A172 (cell line): Measurements from ENCODE around the gene HEBP2. TPM values are rescaled to one million over a fixed set of nuclear protein-coding genes. Genes with fewer than 3 reads are reported as not detected.
A peak's percentile ranks its signal among the peaks of the same experiment; 100 is the strongest.
"Not testable (repeated sequence)": the region's sequence is repeated elsewhere in the genome, so short reads cannot be mapped to it uniquely, and the experiment has no call there.

Experiments used
- DNase-seq: peaks from one replicate; pipeline ENCODE4 v3.0.0-alpha.2; 2015; ENCODE audit warnings: low spot score
- total RNA-seq: library from RNA; depleted of rRNA; stranded (reverse); fragments of >200 nt; shearing (Covaris generic); gene quantifications from 2 replicates; pipeline ENCODE4 v1.2.3, GENCODE V29; 2014; rRNA removed

The HEBP2 gene, protein sequence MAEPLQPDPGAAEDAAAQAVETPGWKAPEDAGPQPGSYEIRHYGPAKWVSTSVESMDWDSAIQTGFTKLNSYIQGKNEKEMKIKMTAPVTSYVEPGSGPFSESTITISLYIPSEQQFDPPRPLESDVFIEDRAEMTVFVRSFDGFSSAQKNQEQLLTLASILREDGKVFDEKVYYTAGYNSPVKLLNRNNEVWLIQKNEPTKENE
- total RNA-seq: 33.4 and 46.5 TPM in 2 replicates

DNA sequence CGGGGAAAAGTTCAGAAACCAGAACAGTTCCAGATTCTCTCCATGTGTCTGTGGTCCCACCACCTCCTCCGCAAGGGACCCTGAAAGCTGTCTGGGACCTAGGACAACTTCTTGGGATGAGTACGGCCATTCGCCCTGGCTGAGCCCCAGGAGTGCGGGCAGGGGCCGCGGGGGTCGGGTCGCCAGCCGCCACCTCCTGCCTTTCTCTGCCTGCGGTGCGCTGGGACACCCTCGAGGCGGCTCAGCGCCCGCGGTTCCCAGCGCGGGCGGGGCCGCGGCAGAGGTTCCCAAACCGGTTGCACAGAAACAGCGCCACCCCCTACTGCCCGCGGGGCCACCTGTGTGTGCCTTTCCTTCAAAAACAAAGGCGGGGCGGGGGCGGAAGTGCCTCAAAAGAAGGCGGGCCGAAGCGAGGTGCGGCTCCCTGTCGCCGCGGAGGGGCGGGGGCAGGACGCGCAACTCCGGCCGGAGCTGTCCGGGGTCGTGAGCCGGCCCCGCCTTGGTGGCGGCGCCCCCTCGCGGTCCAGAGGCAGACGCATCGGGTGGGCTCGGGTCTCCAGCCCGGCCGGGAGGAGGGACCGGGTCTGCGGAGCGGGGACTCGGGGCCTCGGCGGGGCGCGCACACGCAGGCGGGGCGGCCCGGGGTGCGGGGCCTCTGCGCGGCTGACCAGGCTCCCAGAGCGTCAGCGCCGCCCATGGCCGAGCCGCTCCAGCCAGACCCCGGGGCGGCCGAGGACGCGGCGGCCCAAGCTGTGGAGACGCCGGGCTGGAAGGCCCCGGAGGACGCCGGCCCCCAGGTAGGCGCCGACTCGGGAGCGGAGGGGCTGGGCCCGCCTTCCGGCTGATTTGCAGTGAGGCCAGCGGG lies at the start of gene HEBP2:
Gene HEBP2 (plus strand): TSS at position 423 of the 865 bp plus-strand sequence. CDS start 273 bp downstream, at position 696.
- peak; percentile 81 for DNase-seq

DNA sequence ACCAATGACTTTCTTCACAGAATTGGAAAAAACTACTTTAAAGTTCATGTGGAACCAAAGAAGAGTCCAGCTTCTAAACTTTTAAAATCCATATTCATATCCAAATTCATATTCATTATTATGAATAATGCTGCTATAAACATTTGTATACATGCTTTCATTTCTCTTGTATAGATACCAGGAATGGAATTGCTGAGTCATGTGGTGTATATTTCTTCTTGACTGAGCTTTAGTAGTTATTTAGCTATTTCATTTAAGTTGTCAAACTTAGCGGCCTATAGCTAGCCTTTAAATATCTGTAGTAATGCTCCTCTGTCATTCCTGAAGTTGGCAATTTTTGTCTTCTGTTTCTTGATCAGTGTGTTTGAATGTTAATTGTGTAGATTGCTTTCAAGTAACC lies 46.1 kb upstream of the HEBP2 start:
- DNase-seq: no peak

DNA sequence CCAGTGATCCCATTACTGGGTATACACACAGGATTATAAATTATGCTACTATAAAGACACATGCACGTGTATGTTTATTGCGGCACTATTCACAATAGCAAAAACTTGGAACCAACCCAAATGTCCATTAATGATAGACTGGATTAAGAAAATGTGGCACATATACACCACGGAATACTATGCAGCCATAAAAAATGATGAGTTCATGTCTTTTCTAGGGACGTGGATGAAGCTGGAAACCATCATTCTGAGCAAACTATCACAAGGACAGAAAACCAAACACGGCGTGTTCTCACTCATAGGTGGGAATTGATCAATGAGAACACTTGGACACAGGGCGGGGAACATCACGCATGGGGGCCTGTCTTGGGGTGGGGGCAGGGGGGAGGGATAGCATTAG lies 35.3 kb upstream of the HEBP2 start:
- not testable (repeated sequence) for DNase-seq

DNA sequence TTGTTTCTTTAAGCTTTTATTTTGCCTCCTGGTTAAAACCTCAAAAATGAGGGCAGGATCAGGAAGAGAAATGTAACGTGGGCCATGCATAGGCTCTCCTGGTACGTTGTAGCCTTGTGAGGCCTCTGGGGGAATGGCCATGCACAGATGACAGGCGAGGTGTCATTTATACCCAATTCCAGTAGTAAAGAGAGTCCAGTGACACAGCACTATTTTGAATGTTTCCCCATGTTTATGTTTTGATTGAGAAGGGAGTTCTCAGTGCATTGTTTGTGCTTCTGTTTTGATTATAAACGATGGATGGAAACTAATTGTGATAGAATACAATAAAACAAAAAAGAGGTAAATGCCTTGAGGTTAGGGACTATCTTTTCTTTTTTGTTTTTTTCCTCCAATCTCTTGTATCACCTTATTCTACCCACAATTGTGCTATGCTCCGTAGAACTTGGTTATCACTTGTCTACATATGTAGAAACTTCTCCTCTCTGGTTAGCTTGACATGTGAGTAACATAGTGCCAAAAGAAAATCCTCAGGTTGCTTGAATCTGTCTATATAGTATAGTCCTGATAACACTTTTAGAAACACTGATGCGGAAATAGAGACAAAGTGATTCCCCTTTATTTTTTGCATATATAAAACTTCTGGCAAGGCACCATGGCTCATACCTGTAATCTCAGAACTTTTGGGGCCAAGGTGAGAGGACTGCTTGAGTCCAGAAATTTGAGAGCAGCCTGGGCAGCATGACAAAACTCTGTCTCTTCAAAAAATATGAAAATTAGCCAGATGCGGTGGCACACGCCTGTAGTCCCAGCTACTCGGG lies 33.2 kb upstream of the HEBP2 start:
- DNase-seq: no peak

DNA sequence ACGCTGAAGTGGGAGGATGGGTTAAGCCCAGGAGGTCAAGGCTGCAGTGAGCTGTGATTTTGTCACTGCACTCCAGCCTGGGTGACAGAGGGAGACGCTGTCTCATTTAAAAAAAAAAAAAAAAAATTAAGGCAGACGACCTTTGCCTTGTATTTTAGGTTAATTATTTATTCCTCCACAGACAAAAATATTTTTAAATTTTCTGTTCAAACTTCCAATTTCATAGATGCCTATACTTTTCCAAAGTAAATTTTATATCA lies 32.6 kb upstream of the HEBP2 start:
- DNase-seq: no peak

DNA sequence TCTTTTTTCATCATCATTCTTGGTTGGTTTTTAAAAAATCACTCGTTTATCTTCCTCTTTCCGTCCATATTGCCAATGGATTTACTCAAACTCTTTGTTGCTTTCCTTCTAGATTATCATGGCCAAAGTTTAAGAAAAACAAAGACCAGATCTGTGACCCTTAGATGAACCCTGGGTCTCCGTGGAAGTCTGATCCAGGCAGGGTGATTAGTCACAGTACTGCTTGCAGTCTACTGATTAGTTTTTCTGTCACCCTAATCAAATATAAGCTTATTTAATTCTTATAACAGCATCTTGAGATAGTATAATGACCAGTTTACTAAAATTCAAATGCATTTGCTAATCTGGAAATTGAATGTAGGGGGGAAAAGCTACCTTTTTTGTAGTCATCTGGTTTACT lies 32.3 kb upstream of the HEBP2 start:
- DNase-seq: no peak

DNA sequence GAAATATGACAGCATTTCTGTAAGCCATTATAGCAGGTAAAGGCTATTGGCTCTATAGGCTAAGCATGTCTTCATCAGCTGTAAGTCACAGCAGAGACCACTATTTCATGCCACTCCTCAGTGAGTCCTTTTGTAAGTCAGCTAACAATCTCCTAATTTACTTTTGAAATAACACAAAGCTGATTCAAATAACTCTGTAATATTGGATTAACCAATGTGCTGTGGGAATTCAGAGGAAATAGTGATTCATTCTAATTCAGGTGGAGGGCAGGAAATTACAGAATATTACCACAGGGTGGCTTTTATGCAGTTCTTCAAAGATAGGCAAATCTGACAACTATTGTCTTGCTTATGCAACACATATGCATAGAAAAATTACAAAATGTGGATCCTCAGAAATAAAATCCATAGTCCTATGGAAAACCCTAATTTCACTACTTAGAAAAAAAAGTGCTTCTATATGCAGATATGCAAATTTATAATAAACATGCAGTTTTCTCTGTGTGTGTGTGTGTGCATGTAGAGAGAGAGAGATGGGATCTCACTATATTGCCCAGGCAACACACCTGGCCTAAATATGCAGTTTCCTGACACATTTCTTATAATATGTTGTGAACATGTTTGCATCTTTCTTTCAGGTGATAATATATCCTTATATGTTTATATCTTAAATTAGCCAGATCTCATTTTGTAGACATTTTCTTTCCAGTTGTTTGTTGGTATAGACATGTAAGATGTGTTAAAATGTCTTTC lies 31.1 kb upstream of the HEBP2 start:
- DNase-seq: peak; percentile 14

DNA sequence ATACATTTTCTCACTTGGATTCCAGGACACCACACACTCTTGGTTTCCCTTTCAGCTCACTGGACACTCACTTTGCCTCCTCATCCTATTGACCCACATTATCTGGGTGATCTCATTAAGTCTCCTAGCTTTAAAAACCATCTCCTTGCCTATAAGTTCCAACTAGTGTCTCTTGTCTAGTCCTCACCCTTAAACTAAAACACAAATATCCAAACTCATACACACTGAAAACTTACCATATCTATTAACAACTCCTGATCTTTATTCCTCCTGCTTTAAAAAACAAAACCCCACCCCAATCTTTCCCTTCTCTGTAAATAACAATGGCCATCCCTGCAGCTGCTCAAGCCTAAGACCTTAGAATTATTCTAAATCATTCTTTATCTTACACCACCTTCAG lies 29.8 kb upstream of the HEBP2 start:
- no peak for DNase-seq

DNA sequence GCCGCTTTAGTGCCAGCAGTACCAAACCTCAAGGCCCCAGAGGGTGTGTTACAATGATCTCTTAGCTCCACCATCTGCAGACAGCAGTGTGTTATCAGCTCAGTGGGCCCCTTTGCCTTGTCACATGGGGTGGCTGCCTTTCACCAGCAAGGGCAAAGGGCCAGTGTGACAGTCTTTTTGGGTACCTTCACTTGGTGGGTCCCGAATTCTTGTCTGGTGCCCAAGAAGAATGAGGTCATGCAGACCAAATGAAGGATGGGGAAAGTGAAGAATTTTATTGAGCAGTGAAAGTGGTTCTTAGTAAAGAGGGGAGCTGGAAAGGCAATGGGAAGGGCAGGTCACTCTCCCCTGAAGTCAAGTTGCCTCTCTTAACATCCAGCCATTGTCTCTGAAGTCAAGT lies 29.2 kb upstream of the HEBP2 start:
- DNase-seq: no peak

DNA sequence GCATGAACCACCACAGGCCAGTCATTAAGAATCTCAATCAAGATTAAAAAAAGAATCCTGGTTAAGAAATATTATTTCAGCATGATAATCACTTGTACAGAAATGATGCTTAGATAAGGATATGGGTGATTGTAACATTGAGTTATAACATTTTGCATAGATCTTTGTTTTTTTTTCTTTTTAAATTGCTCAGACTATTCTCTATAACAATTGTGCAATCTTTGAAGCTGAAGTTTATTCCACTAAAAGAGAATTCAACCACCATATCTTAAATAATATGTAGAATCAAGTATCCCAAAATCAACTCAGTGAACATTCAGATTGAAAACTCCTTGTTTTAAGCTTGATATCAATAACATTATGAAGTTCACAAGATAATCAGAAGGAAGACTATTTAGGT lies 27.0 kb upstream of the HEBP2 start:
- DNase-seq: no peak

DNA sequence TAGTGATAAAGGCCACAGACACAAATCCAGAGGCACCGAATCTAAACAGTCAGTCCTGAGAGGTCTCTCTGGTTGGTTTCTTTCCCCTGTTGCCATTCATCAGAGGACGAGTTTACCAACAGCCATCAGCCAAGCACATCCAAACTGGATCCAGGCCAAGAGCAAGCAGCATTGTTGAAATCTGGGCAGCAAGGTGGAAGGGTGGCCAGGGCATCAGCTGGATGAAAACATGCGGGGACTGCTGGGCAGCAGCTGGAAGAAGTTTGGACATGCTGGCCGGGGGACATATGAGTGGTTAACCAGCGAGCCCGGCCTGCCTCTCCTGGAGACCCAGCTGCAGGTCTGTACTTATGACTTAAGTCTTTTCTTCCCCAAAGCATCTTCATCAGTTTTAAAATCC lies 26.2 kb upstream of the HEBP2 start, which contains the start of gene SMIM28:
Gene SMIM28 (plus strand): TSS at position 62 of the 400 bp plus-strand sequence. CDS start 168 bp downstream, at position 230.
- no peak for DNase-seq

DNA sequence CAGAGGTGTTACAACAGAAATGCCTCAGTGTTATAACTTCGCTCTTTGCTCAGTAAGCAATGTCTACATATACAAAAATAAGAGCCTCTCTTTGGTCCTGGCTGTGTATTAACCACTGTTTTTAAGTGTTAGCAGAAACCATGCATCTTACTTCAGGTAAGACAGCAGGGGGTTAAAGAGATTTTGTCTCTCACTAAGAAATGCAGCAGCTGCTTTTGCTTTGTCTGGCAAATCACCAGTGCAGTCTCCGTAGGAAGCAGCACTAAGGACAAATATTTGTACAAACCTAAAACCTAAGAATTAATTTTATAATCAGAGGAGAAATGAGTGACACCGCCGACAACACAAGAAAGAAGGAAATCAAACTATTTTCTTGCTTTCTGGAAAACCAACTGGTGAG lies 25.6 kb upstream of the HEBP2 start:
- no peak for DNase-seq

DNA sequence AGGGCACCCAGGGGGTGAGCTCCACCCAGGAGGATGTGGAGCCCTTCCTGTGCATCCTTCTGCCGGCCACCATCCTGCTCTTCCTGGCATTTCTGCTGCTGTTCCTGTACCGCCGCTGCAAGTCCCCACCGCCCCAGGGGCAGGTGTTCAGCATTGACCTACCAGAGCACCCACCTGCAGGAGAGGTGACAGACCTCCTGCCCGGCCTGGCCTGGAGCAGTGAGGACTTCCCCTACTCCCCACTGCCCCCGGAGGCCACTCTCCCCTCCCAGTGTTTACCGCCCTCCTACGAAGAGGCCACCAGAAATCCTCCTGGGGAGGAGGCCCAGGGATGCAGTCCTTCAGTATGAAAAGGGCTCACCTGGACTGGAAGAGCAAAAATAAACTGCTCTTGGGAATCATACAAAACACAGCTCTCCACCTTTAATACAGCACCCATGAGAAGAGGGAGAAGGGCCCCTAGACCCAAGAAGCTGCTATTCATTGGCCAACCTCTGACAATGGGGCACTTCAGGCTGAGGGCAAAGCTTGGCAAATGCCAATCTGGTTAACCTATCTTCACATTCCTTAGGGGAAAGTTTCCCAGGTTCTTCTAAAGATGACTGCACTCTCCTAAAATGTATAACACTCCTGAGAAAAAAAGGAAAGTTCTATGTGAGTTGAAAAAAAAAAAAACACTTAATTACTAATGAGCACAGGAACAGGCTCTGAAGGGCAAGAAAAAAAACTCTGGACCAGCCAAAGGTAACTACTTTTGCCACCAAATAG lies 21.3 kb upstream of the HEBP2 start:
- DNase-seq: no peak

DNA sequence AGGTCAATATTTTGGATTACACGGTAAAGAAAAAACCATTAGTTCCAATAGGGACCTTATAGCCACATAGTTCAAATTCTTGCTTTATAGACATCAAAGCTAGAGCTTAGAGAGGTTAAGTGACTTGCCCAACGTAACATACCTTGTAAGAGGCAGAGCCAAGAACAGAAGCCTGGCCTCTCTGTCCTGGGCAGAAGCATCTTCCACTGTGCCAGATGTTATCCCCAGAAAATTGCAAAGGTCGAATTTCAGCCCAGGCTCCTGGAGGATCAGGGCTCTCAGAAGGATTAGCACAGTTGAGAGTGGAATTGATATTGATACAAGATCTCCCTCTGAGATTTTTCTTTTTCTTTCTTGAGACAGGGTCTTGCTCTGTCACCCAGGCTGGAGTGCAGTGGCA lies 20.2 kb upstream of the HEBP2 start:
- no peak for DNase-seq

DNA sequence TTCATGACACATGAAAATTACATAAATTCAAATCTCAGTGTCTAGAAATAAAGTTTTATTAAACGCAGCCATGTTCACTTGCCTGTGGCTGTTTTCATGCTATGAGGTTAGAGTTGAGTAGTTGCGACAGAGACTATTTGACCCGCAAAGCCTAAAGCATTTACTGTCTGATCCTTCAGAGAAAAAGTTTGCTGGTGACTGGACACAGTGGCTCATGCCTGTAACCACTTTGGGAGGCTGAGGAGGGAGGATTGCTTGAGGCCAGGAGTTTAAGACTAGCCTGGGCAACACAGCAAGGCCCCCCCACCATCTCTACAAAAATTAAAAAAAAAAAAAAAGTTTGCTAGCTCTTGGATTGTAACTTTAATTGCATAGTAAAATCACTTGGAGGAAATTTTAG lies 17.1 kb upstream of the HEBP2 start:
- DNase-seq: no peak

DNA sequence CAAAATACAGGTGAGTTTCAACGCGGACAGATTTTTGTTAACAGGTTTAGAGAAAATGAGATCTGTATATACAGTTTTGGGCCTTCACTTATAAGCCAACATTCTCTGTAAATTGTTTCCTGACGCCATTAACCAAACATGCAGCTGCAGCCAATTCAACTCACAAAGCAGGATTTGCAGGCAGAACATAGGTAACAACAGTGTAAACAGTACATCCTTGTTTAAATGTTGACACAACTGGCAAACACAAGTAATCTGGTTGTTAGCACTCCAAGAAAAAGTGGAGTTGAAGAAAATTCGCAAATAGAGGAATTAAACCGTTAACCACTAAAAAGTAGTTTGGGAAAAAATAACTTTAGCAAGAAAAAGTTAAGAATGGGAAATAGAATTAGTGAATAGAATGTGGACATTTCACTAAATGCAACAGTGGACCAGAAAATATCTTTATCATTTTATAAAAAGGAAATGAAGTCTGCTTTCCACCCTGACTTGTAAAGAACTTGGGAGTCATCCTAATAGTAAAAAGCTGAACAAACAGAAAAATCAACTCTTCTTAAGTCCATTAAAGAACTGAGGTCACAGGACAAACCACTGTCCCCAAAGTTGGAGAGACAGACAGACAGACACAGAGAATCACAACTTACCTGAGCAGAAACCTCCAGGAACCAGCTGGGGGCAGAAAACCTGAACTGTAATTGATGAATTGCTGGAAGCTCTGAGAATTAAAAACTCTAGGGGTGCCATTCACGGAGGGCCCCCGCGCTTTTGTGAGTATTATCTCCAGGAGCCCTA lies 16.2 kb upstream of the HEBP2 start:
- DNase-seq: no peak

DNA sequence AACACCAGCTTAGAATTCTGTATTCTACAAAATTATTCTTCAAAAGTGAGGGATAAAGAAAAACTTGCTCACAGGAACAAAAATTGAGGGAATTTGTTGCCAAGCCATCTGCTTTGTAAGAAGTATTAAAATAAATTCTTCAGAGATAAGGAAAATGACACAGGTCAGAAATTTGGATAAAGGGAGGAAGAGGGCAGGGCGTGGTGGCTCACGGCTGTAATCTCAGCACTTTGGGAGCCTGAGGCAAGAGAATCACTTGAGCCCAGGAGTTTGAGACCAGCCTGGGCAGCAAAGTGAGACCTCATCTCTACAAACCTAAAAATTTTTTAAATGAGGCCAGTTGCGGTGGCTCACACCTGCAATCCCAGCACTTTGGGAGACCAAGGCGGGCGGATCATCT lies 14.5 kb upstream of the HEBP2 start:
- no peak for DNase-seq

DNA sequence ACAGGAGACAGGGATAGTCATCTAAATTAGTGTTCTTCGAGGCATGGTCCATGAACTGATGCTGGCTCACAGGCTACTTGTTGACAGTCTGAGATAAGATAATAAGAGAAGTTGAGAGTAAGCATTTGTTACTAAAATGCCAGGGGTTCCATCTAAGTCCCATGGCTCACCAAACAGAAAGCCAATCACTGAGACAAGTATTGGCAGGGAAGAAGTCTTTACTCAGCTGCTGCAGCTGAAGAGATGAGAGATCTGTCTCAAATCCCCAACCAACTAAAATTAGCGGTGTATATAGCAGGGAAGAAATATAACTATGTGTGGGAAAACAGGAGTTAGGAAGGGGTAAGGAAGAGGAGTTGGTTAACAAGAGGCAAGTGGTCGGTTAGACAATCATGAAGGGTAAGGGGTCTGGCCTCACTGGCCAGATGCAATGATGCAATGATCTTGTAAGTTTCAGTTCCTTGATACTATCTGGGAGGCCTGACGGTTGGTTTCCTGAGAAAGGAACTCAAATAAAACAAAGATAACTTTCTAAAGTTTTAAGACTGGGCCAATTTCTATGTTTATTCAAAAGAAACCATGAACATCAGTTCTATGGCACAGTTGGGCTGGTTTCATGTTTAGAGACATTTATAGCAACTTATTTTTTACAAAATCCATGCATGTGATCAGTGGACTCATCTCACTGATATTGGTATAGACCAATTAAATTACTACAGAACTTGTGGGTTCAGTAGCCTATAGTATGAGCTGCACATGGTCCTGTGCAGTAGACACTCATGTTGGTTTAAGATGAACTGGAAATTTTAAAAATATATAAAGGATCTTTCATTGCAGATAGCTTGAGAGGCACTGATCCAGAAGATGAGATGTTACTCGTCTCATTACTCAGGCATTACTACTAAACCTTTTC lies 9.9 kb upstream of the HEBP2 start:
- no peak for DNase-seq

DNA sequence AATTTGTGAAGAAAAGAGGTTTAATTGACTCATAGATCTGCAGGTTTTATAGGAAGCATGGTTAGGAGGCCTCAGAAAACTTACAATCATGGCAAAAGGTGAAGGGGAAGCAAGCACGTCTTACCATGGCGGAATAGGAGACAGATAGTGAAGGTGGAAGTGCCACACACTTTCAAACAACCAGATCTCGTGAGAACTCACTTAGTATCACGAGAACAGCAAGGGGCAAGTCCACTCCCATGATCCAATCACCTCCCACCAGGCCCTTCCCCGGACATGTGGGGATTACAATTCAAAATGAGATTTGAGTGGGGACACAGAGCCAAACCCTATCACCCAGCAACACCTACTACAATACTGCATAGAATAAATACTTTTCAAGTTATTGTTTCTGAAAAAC lies 7.3 kb upstream of the HEBP2 start:
- no peak for DNase-seq
